ENCODE measurements around the gene CTIF.

The CTIF gene

DNA sequence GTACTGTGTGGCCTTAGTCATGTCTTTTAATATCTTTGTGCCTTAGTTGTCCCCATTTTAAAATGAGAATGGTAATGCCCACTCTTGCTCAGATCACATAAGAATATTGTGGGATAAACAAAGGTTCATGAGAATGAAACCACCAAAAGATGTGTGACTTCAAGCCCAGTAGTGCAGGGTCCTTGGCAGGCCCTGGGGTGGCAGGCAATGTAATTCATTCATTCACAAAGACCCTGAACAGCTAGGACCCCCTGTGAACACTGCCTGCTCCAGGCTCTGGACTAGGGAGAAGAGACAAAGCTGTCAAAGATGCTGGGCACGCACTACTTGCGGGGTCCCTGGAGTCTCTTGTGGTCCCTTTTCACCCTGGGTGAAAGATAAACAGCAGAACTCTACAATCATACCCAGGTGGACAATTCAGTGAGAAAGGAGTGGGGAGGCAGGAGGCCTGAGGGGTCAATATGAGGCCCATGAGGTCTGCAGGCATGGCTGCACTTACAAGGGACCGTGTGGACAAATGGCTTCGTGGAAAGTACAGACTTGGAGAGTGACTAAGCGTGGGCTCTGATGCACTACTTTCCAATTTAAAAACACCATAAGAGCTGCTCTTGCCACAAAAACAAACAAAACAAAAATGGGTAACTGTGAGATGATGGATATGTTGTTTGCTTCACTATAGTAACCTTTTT lies 275.8 kb downstream of the CTIF start:
- DNase-seq (ENCODE audit: low read depth) = no peak
- no peak overlapping the region for H3K4me3 ChIP-seq (ENCODE audit: low read length)
- TF ChIP-seq, protein P1, sequence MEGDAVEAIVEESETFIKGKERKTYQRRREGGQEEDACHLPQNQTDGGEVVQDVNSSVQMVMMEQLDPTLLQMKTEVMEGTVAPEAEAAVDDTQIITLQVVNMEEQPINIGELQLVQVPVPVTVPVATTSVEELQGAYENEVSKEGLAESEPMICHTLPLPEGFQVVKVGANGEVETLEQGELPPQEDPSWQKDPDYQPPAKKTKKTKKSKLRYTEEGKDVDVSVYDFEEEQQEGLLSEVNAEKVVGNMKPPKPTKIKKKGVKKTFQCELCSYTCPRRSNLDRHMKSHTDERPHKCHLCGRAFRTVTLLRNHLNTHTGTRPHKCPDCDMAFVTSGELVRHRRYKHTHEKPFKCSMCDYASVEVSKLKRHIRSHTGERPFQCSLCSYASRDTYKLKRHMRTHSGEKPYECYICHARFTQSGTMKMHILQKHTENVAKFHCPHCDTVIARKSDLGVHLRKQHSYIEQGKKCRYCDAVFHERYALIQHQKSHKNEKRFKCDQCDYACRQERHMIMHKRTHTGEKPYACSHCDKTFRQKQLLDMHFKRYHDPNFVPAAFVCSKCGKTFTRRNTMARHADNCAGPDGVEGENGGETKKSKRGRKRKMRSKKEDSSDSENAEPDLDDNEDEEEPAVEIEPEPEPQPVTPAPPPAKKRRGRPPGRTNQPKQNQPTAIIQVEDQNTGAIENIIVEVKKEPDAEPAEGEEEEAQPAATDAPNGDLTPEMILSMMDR (IDR thresholded peaks at IDR 0.05; ENCODE audit: insufficient read depth, low read depth, low read length, missing control alignments) = no peak

DNA sequence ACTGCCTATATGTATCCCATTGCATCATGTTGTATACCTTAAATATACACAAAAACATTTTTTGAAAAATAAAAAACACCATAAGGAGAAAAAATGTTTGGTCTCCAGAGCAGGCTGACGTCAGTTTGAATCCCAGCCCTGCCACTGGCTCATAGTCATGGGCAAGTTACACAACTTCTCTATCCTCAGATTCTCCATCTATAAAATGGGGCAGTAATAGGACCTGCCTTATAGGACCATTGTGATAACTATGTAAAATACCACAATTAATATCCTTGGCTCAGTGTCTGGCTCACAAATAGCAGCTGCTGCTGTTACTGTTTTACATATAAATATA lies 276.3 kb downstream of the CTIF start:
- no peak for DNase-seq (ENCODE audit: low read depth)
- TF ChIP-seq, protein P1 (IDR thresholded peaks at IDR 0.05; ENCODE audit: insufficient read depth, low read depth, low read length, missing control alignments) = no peak
- no peak overlapping the region for H3K4me3 ChIP-seq (ENCODE audit: low read length)

DNA sequence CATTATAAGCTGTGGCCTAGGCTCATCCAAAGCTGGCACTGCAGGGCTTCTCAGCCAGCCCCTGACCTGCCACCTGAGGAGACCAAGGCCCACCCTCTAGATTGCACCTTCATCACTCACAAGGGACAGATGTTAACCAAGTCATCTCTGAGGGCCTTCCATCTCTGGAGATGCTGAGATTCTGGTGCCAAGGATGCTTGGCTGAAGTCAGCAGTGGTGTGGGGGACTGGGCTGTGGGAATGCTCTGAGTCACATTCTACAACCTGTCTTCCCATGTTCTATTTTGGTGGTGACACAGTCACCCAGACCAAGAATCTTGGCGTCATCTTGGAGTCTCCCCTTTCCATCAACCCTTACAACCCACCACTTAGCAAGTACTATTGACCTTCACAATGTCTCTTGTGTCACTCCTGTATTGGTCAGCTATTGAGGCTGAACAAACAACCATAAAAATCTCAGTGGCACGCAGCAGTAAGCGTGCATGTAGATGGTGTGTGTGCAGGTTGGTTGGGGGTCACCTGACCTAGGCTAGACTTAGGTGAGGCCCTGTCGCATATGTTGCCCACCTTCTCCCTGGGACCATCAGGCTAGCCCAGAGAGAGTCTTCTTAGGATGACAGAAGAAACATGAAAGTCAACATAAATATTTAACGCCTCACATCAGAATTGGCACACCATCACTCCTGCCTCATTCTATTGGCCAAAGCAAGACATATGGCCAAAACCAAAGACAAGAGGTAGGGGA lies 276.9 kb downstream of the CTIF start:
- TF ChIP-seq, protein P1 (IDR thresholded peaks at IDR 0.05; ENCODE audit: insufficient read depth, low read depth, low read length, missing control alignments) = no peak
- H3K4me3 ChIP-seq (ENCODE audit: low read length) = no peak overlapping the region
- no peak for DNase-seq (ENCODE audit: low read depth)

DNA sequence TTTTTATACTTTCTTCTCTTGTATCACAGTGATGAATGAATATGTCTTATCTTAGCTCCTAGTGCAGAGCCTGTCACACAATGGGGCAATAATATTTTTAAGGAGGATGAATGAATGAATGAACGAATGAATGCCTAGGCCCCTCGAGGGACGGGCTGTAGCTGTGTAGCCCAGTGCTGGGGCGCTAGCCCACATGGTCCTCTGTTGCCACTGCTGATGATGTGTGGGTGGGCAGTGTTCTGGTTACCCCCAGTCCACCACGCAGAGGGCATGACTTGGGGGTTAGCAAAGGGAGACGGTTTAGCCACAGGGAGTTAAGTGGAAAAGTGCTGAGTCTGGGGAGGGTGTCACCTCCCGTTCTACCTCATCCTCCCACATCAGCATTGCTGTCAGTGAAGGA lies 277.7 kb downstream of the CTIF start:
- H3K4me3 ChIP-seq (ENCODE audit: low read length) = no peak overlapping the region
- DNase-seq (ENCODE audit: low read depth) = no peak
- TF ChIP-seq, protein P1 (IDR thresholded peaks at IDR 0.05; ENCODE audit: insufficient read depth, low read depth, low read length, missing control alignments) = no peak

DNA sequence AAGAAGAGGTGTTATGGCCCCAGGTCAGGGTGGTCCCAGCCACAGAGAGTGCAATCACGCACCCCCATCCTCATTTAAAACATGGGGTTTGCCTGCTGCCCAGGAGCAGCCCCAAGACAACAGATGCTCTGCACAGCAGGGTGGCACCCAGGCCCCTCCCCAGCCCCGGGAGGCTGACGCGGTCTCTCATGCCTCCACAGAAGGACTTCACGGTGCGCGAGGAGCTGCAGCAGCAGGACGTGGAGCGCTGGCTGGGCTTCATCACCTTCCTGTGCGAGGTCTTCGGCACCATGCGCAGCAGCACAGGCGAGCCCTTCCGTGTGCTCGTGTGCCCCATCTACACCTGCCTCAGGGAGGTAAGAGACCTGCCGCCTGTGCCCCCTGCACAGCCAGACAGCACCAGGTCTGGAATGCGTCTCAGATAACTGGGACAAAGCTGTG lies 278.2 kb downstream of the CTIF start:
- no peak overlapping the region for H3K4me3 ChIP-seq (ENCODE audit: low read length)
- TF ChIP-seq, protein P1 (IDR thresholded peaks at IDR 0.05; ENCODE audit: insufficient read depth, low read depth, low read length, missing control alignments) = no peak
- no peak for DNase-seq (ENCODE audit: low read depth)

DNA sequence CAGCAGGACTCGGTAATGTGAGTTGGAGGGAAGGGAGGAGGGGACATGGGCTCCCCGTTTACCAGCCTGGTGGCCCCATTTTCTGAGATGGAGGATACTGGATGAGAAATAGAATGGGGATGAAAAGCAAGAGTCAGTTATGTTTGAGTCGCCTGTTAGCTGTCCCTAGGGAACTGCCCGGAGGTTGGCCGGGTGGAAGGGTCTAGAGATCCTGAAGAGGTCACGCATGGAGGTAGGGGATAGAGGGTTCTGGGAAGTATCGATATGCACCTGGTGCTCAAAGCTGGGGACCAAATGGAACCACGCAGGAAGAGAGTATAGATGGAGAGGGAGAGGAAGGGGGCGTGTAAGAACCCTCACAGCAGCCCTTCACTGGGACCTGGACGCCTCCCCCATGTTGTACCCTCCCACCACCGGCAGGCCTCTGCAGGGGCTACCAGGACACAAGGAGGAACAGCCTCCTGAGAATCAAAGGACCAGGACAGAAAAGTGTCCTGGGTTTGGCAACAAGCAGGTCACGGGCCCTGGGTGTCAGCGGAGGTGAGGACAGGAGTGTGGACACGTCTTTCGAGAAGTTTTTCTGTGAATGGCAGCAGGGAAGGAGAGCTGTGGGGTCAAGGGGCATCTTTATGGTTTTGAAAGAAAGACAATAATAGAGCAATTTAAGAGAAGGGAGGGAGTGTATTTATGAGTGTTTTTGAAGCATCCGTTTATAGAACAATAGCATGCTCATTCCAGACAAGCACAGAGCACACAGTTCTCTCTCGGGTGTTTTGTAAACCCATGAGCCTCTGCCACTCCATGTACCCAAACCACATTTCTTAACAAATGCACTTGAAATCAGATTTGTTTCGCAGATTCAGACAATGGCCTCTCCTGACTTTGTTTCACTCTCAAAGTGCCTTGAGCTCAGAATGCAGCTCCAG lies 279.8 kb downstream of the CTIF start:
- no peak overlapping the region for H3K4me3 ChIP-seq (ENCODE audit: low read length)
- TF ChIP-seq, protein P1 (IDR thresholded peaks at IDR 0.05; ENCODE audit: insufficient read depth, low read depth, low read length, missing control alignments) = no peak
- DNase-seq (ENCODE audit: low read depth) = no peak
